HPDE6-E6E7 (cell line): ENCODE results near the gene ARMH3.
"Not testable (repeated sequence)": the region's sequence is repeated elsewhere in the genome, so short reads cannot be mapped to it uniquely, and the experiment has no call there.

Source experiments
- DNase-seq: peaks from one replicate; pipeline ENCODE4 v3.0.0; 2011; ENCODE audit warnings: missing footprints; ENCODE audit errors: extremely low spot score

Gene ARMH3

GRCh38 chr10:102055647-102056419 lies at the start of gene ARMH3:
Gene ARMH3 (minus strand): TSS chr10:102056173. CDS start chr10:102040114, 16,059 bp downstream.
- DNase-seq: peak; percentile 99

- no peak for DNase-seq
These were observed 46.4 kb upstream of the ARMH3 start for GRCh38 chr10:102102421-102102820.

- DNase-seq: no peak
These were observed 45.2 kb upstream of the ARMH3 start for GRCh38 chr10:102101152-102101551.

- DNase-seq: no peak
These were observed 40.5 kb upstream of the ARMH3 start for GRCh38 chr10:102096449-102096848.

- DNase-seq: no peak
These were observed 34.8 kb upstream of the ARMH3 start for GRCh38 chr10:102090772-102091171.

- no peak for DNase-seq
These were observed 30.2 kb upstream of the ARMH3 start for GRCh38 chr10:102086196-102086595.

GRCh38 chr10:102085336-102085735 lies 29.4 kb upstream of the ARMH3 start:
- DNase-seq: no peak

GRCh38 chr10:102083541-102083940 lies 27.6 kb upstream of the ARMH3 start:
- DNase-seq: no peak

- peak; percentile 67 for DNase-seq
These were observed 16.9 kb upstream of the ARMH3 start for GRCh38 chr10:102072673-102073527.

- no peak for DNase-seq
These were observed 13.1 kb upstream of the ARMH3 start for GRCh38 chr10:102069071-102069470.

- no peak for DNase-seq
These were observed 12.2 kb upstream of the ARMH3 start for GRCh38 chr10:102068216-102068615.

GRCh38 chr10:102067091-102067916 lies 11.3 kb upstream of the ARMH3 start:
- DNase-seq: no peak

GRCh38 chr10:102066399-102067088 lies 10.6 kb upstream of the ARMH3 start:
- DNase-seq: no peak

GRCh38 chr10:102065561-102066398 lies 9.8 kb upstream of the ARMH3 start:
- peak; percentile 16 for DNase-seq

- peak; percentile 96 for DNase-seq
These were observed 9.0 kb upstream of the ARMH3 start, which contains the start of gene HPS6 for GRCh38 chr10:102064868-102065560. Gene HPS6 (plus strand): TSS chr10:102065349. CDS start chr10:102065475, 126 bp downstream.

GRCh38 chr10:102064503-102064867 lies 8.5 kb upstream of the ARMH3 start:
- DNase-seq: no peak

GRCh38 chr10:102059987-102060386 lies 4.0 kb upstream of the ARMH3 start:
- no peak for DNase-seq

GRCh38 chr10:102054881-102055646 lies 909 bp downstream of the ARMH3 start:
- DNase-seq: not testable (repeated sequence)

- DNase-seq: no peak
These were observed 9.9 kb downstream of the ARMH3 start for GRCh38 chr10:102046095-102046494.
